Stomach (tissue), 9 donors: ENCODE results near the gene CD44. TPM values are rescaled to one million over a fixed set of nuclear protein-coding genes. Genes with fewer than 3 reads are reported as not detected.
A peak's percentile ranks its signal among the peaks of the same experiment; 100 is the strongest.

ENCODE experiments used
- DNase-seq, 2 donors: peaks; one replicate each; pipeline versions ENCODE4 v3.0.0 to v3.0.0-alpha.2; 2013 to 2019
- H3K27ac ChIP-seq, 5 donors: fragments of 200-600 bp in 4 of 5; sonication (generic) in 4 of 5; one replicate each; pipeline ENCODE4 v1.5.1; 2013 to 2019; ENCODE audit warnings: mild to moderate bottlenecking in 1 of 5, moderate library complexity in 1 of 5
- H3K27me3 ChIP-seq, 3 donors: fragments of 200-600 bp; sonication (generic); one replicate each; pipeline ENCODE4 v1.5.1; 2017 to 2019; ENCODE audit warnings: mixed run types in 1 of 3
- H3K36me3 ChIP-seq, 4 donors: fragments of 200-600 bp; sonication (generic); 1 replicate in 3 of 4; 2 replicates in 1 of 4; pipeline ENCODE4 v1.5.1; 2016 to 2019
- H3K4me1 ChIP-seq, 4 donors: fragments of 200-600 bp; sonication (generic); one replicate each; pipeline ENCODE4 v1.5.1; 2016 to 2019
- H3K4me3 ChIP-seq, 4 donors: fragments of 200-600 bp; sonication (generic) in 3 of 4; one replicate each; pipeline ENCODE4 v1.5.1; 2016 to 2019; ENCODE audit warnings: mild to moderate bottlenecking in 1 of 4
- H3K9me3 ChIP-seq, 4 donors: fragments of 200-600 bp; sonication (generic); one replicate each; pipeline ENCODE4 v1.5.1; 2016 to 2019
- CTCF ChIP-seq, 7 experiments: fragments of 450-650 bp in 4 of 7; fragments of 200-600 bp in 3 of 7; sonication (generic) in 3 of 7; IDR thresholded peaks; one replicate each; pipeline ENCODE4 v1.5.1; 2016 to 2019; ENCODE audit warnings: antibody characterized with exemption in 7 of 7, control low read depth in 2 of 7, mild to moderate bottlenecking in 1 of 7
- EP300 ChIP-seq: sonication (generic); formaldehyde crosslinking; IDR thresholded peaks from one replicate; pipeline ENCODE4 v1.6.1; 2017; ENCODE audit warnings: antibody characterized with exemption
- POLR2A ChIP-seq, 4 donors: fragments of 450-650 bp; IDR thresholded peaks; one replicate each; pipeline ENCODE4 v1.6.1; 2016; ENCODE audit warnings: antibody characterized with exemption in 4 of 4, control low read depth in 2 of 4, mild to moderate bottlenecking in 1 of 4, moderate library complexity in 1 of 4
- POLR2AphosphoS5 ChIP-seq, 3 donors: sonication (generic); formaldehyde crosslinking; IDR thresholded peaks; one replicate each; pipeline ENCODE4 v1.6.1; 2016; ENCODE audit warnings: antibody characterized with exemption in 3 of 3
- WGBS, 5 donors: extraction: QIAGEN DNeasy Blood & Tissue Kit in 3 of 5; methylation state at CpG; one replicate each; pipeline versions ENCODE4 v1.1.5 to v1.1.7; 2013 to 2018; 5-methylcytosine and 5-hydroxymethylcytosine counted together
- intact Hi-C: fragments of 100-400 bp; cut with DNase I; formaldehyde crosslinking; loops from one replicate; pipeline ENCODE4 v1.15.1; 2023; ENCODE audit warnings: low total_unique reads
- polyA plus RNA-seq, 3 donors: library from polyadenylated mRNA; stranded (reverse); fragments of 200-250 nt; gene quantifications; one replicate each; pipeline ENCODE4 v1.2.3, GENCODE V29; 2013
- total RNA-seq, 5 donors: library from RNA; depleted of rRNA; stranded (reverse); fragments of >200 nt; gene quantifications; one replicate each; pipeline versions ENCODE4 v1.1.0 to v1.2.3, GENCODE V29; 2014 to 2016
- donor health status: healthy with polysubstance abuse.
- donor health status: Bipolar disorder and iron deficiency.
- donor health status: healthy.

Gene CD44
- total and polyA plus RNA-seq, 8 donors, result 47.5 to 229 (median 102) TPM

GRCh38 chr11:35183326-35183925, 44.5 kb downstream of the CD44 start:
- DNase-seq, result no peak
- no peaks in the 10 kb centered on the region for H3K9me3 ChIP-seq
- WGBS, 5 donors, result 54 to 69% (median 56%) methylated on average over 2 of the region's 2 CpGs
- intact Hi-C loops, result no loop called here
- peak overlapping the region in 3 of 5 donors; percentile 15 to 48 (median 28) for H3K27ac ChIP-seq
- TF ChIP-seq CTCF (IDR thresholded peaks at IDR 0.05), result no peak
- no peak for TF ChIP-seq POLR2A (IDR thresholded peaks at IDR 0.05)
- no peak for TF ChIP-seq EP300
- no peak for TF ChIP-seq POLR2AphosphoS5 (IDR thresholded peaks at IDR 0.05)
- no peaks in the 10 kb centered on the region for H3K27me3 ChIP-seq
- H3K4me1 ChIP-seq, result peaks cover 0 to 64% (median 30%) of the 10 kb centered on the region in 4 donors
- no peak overlapping the region for H3K4me3 ChIP-seq
- H3K36me3 ChIP-seq, result peaks cover 10 to 63% (median 35%) of the 10 kb centered on the region in 4 donors

GRCh38 chr11:35185696-35186095, 46.7 kb downstream of the CD44 start:
- no peak for TF ChIP-seq POLR2A (IDR thresholded peaks at IDR 0.05)
- TF ChIP-seq CTCF (IDR thresholded peaks at IDR 0.05), result no peak
- no peak for TF ChIP-seq POLR2AphosphoS5 (IDR thresholded peaks at IDR 0.05)
- no peak for TF ChIP-seq EP300
- 53 to 75% (median 70%) methylated on average over 2 of the region's 2 CpGs for WGBS, 5 donors
- intact Hi-C loops, result no loop called here
- Histone ChIP-seq H3K27ac (peak overlapping the region in 2 of 5 donors; percentile 0 to 48), H3K4me3 (no peak overlapping the region), H3K9me3 (no peaks in the 10 kb centered on the region), H3K27me3 (no peaks in the 10 kb centered on the region), H3K36me3 (peaks cover 1 to 70% (median 49%) of the 10 kb centered on the region in 4 donors), H3K4me1 (peaks cover 0 to 62% (median 13%) of the 10 kb centered on the region in 4 donors)
- DNase-seq, result no peak

GRCh38 chr11:35187996-35188395, 49.0 kb downstream of the CD44 start:
- intact Hi-C loops, result no loop called here
- Histone ChIP-seq H3K27ac (peak overlapping the region in 2 of 5 donors; percentile 15 to 26), H3K27me3 (no peaks in the 10 kb centered on the region), H3K9me3 (no peaks in the 10 kb centered on the region), H3K4me3 (no peak overlapping the region), H3K36me3 (peaks cover 0 to 74% (median 37%) of the 10 kb centered on the region in 4 donors), H3K4me1 (peaks cover 0 to 72% (median 30%) of the 10 kb centered on the region in 4 donors)
- 80 to 87% (median 84%) methylated on average over 3 of the region's 3 CpGs for WGBS, 5 donors
- no peak for DNase-seq
- TF ChIP-seq EP300 (no peak), POLR2AphosphoS5 (IDR thresholded peaks at IDR 0.05) (no peak), POLR2A (IDR thresholded peaks at IDR 0.05) (no peak), CTCF (IDR thresholded peaks at IDR 0.05) (no peak)

- DNase-seq, result peak in 1 of 2 donors; percentile 66
- no peaks in the 10 kb centered on the region for H3K27me3 ChIP-seq
- intact Hi-C loops, result no loop called here
- 64 to 83% (median 81%) methylated on average over 6 of the region's 6 CpGs for WGBS, 5 donors
- H3K4me3 ChIP-seq, result no peak overlapping the region
- no peaks in the 10 kb centered on the region for H3K9me3 ChIP-seq
- peak overlapping the region in 4 of 5 donors; percentile 59 to 68 (median 64) for H3K27ac ChIP-seq
- H3K36me3 ChIP-seq, result peaks cover 0 to 66% (median 32%) of the 10 kb centered on the region in 4 donors
- TF ChIP-seq EP300, result no peak
- peak; percentile 36 to 71 (median 52) for TF ChIP-seq POLR2AphosphoS5 (IDR thresholded peaks at IDR 0.05)
- H3K4me1 ChIP-seq, result peaks cover 0 to 59% (median 32%) of the 10 kb centered on the region in 4 donors
Measured at GRCh38 chr11:35190804-35191348, 51.9 kb downstream of the CD44 start.
